Endodermal cell (in vitro differentiated cells): ENCODE results near the gene HPCAL1. TPM values are rescaled to one million over a fixed set of nuclear protein-coding genes. Genes with fewer than 3 reads are reported as not detected.

ENCODE experiments used
- DNase-seq: peaks from one replicate; pipeline ENCODE4 v3.0.0-alpha.2; 2017
- H3K27ac ChIP-seq: 2 replicates; pipeline ENCODE4 v1.5.1; 2013; ENCODE audit warnings: mild to moderate bottlenecking, low read depth, low read length, moderate library complexity
- H3K27me3 ChIP-seq: 2 replicates; pipeline ENCODE4 v1.6.1; 2013; ENCODE audit warnings: mild to moderate bottlenecking, low read length, moderate library complexity; ENCODE audit not compliant: insufficient read depth, control insufficient read depth, poor library complexity, severe bottlenecking
- H3K36me3 ChIP-seq: 2 replicates; pipeline ENCODE4 v1.7.0; 2013; ENCODE audit warnings: mild to moderate bottlenecking, low read length, moderate library complexity; ENCODE audit not compliant: control insufficient read depth, insufficient read depth
- H3K4me1 ChIP-seq: one replicate; pipeline ENCODE4 v1.7.0; 2013; ENCODE audit warnings: low read length; ENCODE audit not compliant: control insufficient read depth, insufficient read depth
- H3K4me3 ChIP-seq: 2 replicates; pipeline ENCODE4 v1.5.1; 2013; ENCODE audit warnings: mild to moderate bottlenecking, low read length, moderate library complexity
- H3K9ac ChIP-seq: 2 replicates; pipeline ENCODE4 v1.6.1; 2013; ENCODE audit warnings: mild to moderate bottlenecking, low read length, moderate library complexity; ENCODE audit not compliant: poor library complexity, severe bottlenecking; ENCODE audit errors: extremely low read depth
- H3K9me3 ChIP-seq: 2 replicates; pipeline ENCODE4 v1.6.1; 2013; ENCODE audit warnings: mild to moderate bottlenecking, low read length, moderate library complexity; ENCODE audit not compliant: control insufficient read depth
- H3K27ac Mint-ChIP-seq: 2 replicates; pipeline ENCODE4 v1.8.0; 2020; ENCODE audit warnings: mixed read lengths
- H3K27me3 Mint-ChIP-seq: 2 replicates; pipeline ENCODE4 v1.8.0; 2021; ENCODE audit warnings: mild to moderate bottlenecking, mixed read lengths; ENCODE audit not compliant: insufficient read depth
- H3K36me3 Mint-ChIP-seq: 2 replicates; pipeline ENCODE4 v1.8.0; 2020; ENCODE audit warnings: low read depth, mixed read lengths
- H3K4me1 Mint-ChIP-seq: 2 replicates; pipeline ENCODE4 v1.8.0; 2020; ENCODE audit warnings: mixed read lengths
- H3K4me3 Mint-ChIP-seq: 2 replicates; pipeline ENCODE4 v1.8.0; 2020; ENCODE audit warnings: mild to moderate bottlenecking, moderate library complexity, mixed read lengths
- H3K9me3 Mint-ChIP-seq: 2 replicates; pipeline ENCODE4 v1.8.0; 2020; ENCODE audit warnings: mild to moderate bottlenecking, mixed read lengths
- CTCF ChIP-seq: fragments of 200-600 bp; sonication (generic); conservative IDR thresholded peaks from 2 replicates; pipeline ENCODE4 v1.5.0; 2021; ENCODE audit warnings: antibody characterized with exemption, mild to moderate bottlenecking
- WGBS, 2 experiments: methylation state at CpG; one replicate each; pipeline versions ENCODE4 v1.1.5 to v1.1.7; 2013; ENCODE audit warnings: missing lambda C conversion rate in 2 of 2, mixed read lengths in 1 of 2; ENCODE audit not compliant: insufficient coverage in 1 of 2, insufficient read length in 1 of 2; 5-methylcytosine and 5-hydroxymethylcytosine counted together
- total RNA-seq, 2 donors: library from RNA; stranded (reverse); fragmentation: NEBNext Ultra II Directional in 1 of 2; extraction: Animal tissue kit (Norgen Biotek cat#: 25700) in 1 of 2; gene quantifications; 2 replicates in 1 of 2; 3 replicates in 1 of 2; pipeline ENCODE4 v1.2.1, GENCODE V29; 2021

Gene HPCAL1
- total RNA-seq, 2 donors from 2014 or later, result 6.8 to 8.1 TPM

- peaks cover 2% of the 10 kb centered on the region for H3K9me3 Mint-ChIP-seq
- no peak overlapping the region for H3K27ac Mint-ChIP-seq
- Histone ChIP-seq H3K36me3 (no peaks in the 10 kb centered on the region), H3K9me3 (no peaks in the 10 kb centered on the region), H3K27me3 (no peaks in the 10 kb centered on the region), H3K27ac (no peak overlapping the region), H3K9ac (no peak overlapping the region), H3K4me1 (no peaks in the 10 kb centered on the region), H3K4me3 (no peak overlapping the region)
- WGBS, 2 experiments, result 91 to 95% methylated on average over 15 to 21 of the region's 21 CpGs
- H3K36me3 Mint-ChIP-seq, result peaks cover 8% of the 10 kb centered on the region
- no peaks in the 10 kb centered on the region for H3K4me1 Mint-ChIP-seq
- DNase-seq, result no peak
- no peak overlapping the region for H3K4me3 Mint-ChIP-seq
- no peaks in the 10 kb centered on the region for H3K27me3 Mint-ChIP-seq
- TF ChIP-seq CTCF, result no peak
Measured at GRCh38 chr2:10400978-10401951, 98.6 kb downstream of the HPCAL1 start.

GRCh38 chr2:10402062-10402585 is 99.4 kb downstream of the HPCAL1 start:
- no peak overlapping the region for H3K27ac Mint-ChIP-seq
- peaks cover 5% of the 10 kb centered on the region for H3K27me3 Mint-ChIP-seq
- peaks cover 2% of the 10 kb centered on the region for H3K9me3 Mint-ChIP-seq
- H3K4me3 ChIP-seq, result no peak overlapping the region
- WGBS, 2 experiments, result 89 to 90% methylated on average over 5 to 14 of the region's 14 CpGs
- H3K4me1 Mint-ChIP-seq, result no peaks in the 10 kb centered on the region
- H3K9me3 ChIP-seq, result no peaks in the 10 kb centered on the region
- H3K36me3 ChIP-seq, result no peaks in the 10 kb centered on the region
- no peaks in the 10 kb centered on the region for H3K27me3 ChIP-seq
- H3K4me1 ChIP-seq, result no peaks in the 10 kb centered on the region
- no peak for DNase-seq
- no peak overlapping the region for H3K27ac ChIP-seq
- no peak overlapping the region for H3K9ac ChIP-seq
- no peak overlapping the region for H3K4me3 Mint-ChIP-seq
- no peak for TF ChIP-seq CTCF
- H3K36me3 Mint-ChIP-seq, result peaks cover 8% of the 10 kb centered on the region

DNA sequence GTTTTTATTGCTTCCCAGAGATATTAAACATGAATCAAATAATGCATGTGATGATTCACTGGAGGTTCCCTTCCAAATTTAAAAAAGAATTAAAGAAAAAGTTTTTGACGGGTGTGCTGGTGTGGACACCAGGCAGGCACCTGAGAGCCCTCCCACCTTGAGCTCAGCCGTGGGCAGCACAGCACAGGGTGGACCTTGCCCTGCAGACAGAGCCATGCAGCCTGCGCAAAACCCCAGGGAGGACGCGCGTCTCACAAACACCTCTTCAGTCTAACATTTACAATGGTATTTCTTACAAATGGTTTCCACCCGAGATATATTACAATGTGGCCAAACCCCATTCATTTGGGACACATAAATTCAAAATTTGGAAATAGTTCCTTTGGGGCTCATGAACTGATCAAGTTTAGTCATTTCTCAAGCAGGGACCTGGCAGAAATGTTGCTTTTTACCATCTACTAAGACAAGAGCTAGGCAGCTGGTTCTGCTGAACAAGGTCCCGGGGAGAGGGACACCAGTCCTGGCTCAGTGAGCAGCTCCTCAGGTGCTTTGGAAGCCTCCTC is 100.0 kb downstream of the HPCAL1 start:
- no peak overlapping the region for H3K27ac Mint-ChIP-seq
- H3K9ac ChIP-seq, result no peak overlapping the region
- TF ChIP-seq CTCF, result no peak

More for the DNA sequence above, 100.0 kb downstream of the HPCAL1 start:
- Mint-ChIP-seq H3K9me3 (peaks cover 2% of the 10 kb centered on the region), H3K27me3 (peaks cover 5% of the 10 kb centered on the region), H3K4me1 (peaks cover 3% of the 10 kb centered on the region), H3K4me3 (no peak overlapping the region), H3K36me3 (peaks cover 8% of the 10 kb centered on the region)
- 81 to 94% methylated on average over 2 to 8 of the region's 8 CpGs for whole genome bisulfite sequencing, 2 experiments
- H3K27ac ChIP-seq, result no peak overlapping the region
- no peak overlapping the region for H3K4me3 ChIP-seq
- H3K27me3 ChIP-seq, result no peaks in the 10 kb centered on the region
- no peaks in the 10 kb centered on the region for H3K9me3 ChIP-seq
- no peaks in the 10 kb centered on the region for H3K4me1 ChIP-seq
- no peak for DNase-seq
- no peaks in the 10 kb centered on the region for H3K36me3 ChIP-seq
